ENCODE results near the gene ZNF526. TPM values are rescaled to one million over a fixed set of nuclear protein-coding genes. Genes with fewer than 3 reads are reported as not detected.

Gene ZNF526
- total and polyA plus RNA-seq, 9 donors: 2.4 to 17.9 (median 12.9) TPM

GRCh38 chr19:42203700-42204099 is 16.4 kb upstream of the ZNF526 start:
- Histone ChIP-seq H3K27ac (no peak overlapping the region), H3K4me3 (no peak overlapping the region), H3K9me3 (no peaks in the 10 kb centered on the region), H3K27me3 (no peaks in the 10 kb centered on the region), H3K4me1 (ENCODE audit: insufficient read depth) (no peaks in the 10 kb centered on the region), H3K36me3 (no peaks in the 10 kb centered on the region)
- intact Hi-C loops (cut with DNase I): no loop called here
- TF ChIP-seq POLR2A (IDR thresholded peaks at IDR 0.05) (no peak), EP300 (IDR thresholded peaks at IDR 0.05) (no peak), CTCF (IDR thresholded peaks at IDR 0.05) (no peak)
- no peak for DNase-seq
- WGBS, 3 donors: 87 to 95% (median 88%) methylated on average over 2 of the region's 2 CpGs

- intact Hi-C loops (cut with DNase I): no loop called here
- no peaks in the 10 kb centered on the region for H3K36me3 ChIP-seq
- H3K27me3 ChIP-seq: no peaks in the 10 kb centered on the region
- 83 to 85% (median 84%) methylated on average over 6 of the region's 6 CpGs for WGBS, 3 donors
- no peak for DNase-seq
- no peak overlapping the region for H3K27ac ChIP-seq
- H3K4me3 ChIP-seq: no peak overlapping the region
- H3K4me1 ChIP-seq (ENCODE audit: insufficient read depth): no peaks in the 10 kb centered on the region
- TF ChIP-seq EP300 (IDR thresholded peaks at IDR 0.05): no peak
- no peak for TF ChIP-seq CTCF (IDR thresholded peaks at IDR 0.05)
- TF ChIP-seq POLR2A (IDR thresholded peaks at IDR 0.05): no peak
- H3K9me3 ChIP-seq: no peaks in the 10 kb centered on the region
Measured at GRCh38 chr19:42204664-42205063, 15.4 kb upstream of the ZNF526 start.

GRCh38 chr19:42206871-42207755 is 13.0 kb upstream of the ZNF526 start:
- Histone ChIP-seq H3K27ac (no peak overlapping the region), H3K36me3 (no peaks in the 10 kb centered on the region), H3K4me1 (ENCODE audit: insufficient read depth) (no peaks in the 10 kb centered on the region), H3K27me3 (no peaks in the 10 kb centered on the region), H3K9me3 (no peaks in the 10 kb centered on the region), H3K4me3 (no peak overlapping the region)
- WGBS, 3 donors: 77 to 83% (median 81%) methylated on average over 14 of the region's 14 CpGs
- intact Hi-C loops (cut with DNase I): no loop called here
- DNase-seq: no peak
- TF ChIP-seq EP300 (IDR thresholded peaks at IDR 0.05) (no peak), POLR2A (IDR thresholded peaks at IDR 0.05) (no peak), CTCF (IDR thresholded peaks at IDR 0.05) (no peak)

- no peaks in the 10 kb centered on the region for H3K36me3 ChIP-seq
- WGBS, 3 donors: 73 to 82% (median 79%) methylated on average over 6 of the region's 6 CpGs
- TF ChIP-seq POLR2A (IDR thresholded peaks at IDR 0.05) (no peak), EP300 (IDR thresholded peaks at IDR 0.05) (no peak), CTCF (IDR thresholded peaks at IDR 0.05) (no peak)
- intact Hi-C loops (cut with DNase I): loop anchor here in 1 of 4 donors (2.0 kb wide), 1 partner anchor 27 kb away; no protein-coding TSS in a partner anchor
- H3K4me3 ChIP-seq: no peak overlapping the region
- no peaks in the 10 kb centered on the region for H3K4me1 ChIP-seq (ENCODE audit: insufficient read depth)
- no peaks in the 10 kb centered on the region for H3K27me3 ChIP-seq
- H3K9me3 ChIP-seq: no peaks in the 10 kb centered on the region
- DNase-seq: no peak
- no peak overlapping the region for H3K27ac ChIP-seq
Measured at GRCh38 chr19:42207767-42208271, 12.3 kb upstream of the ZNF526 start.

All from ovary (tissue), 9 donors.